HEK293 (cell line): ENCODE measurements around the gene NAPB.

Source experiments
- CTCF ChIA-PET: fragments of 350-600 bp; formaldehyde crosslinking; extraction: SDS; loops from one replicate; lab custom pipeline; 2021; ENCODE audit warnings: antibody characterized with exemption; lab: Yijun Ruan, JAX
- POLR2A ChIA-PET: fragments of 300-600 bp; formaldehyde crosslinking; extraction: SDS; loops from one replicate; lab custom pipeline; 2020; ENCODE audit warnings: antibody characterized with exemption, inconsistent platforms; lab: Yijun Ruan, JAX
- H3K27ac ChIP-seq: fragments of 200-500 bp; sonication (Bioruptor generic); 2 replicates; pipeline ENCODE4 v1.5.1; 2014; ENCODE audit warnings: low read depth, low read length, control low read depth, inconsistent platforms; ENCODE audit errors: extremely low read depth
- H3K36me3 ChIP-seq, 2 experiments: fragments of 200-500 bp in 1 of 2; sonication (Bioruptor generic) in 1 of 2; 1 replicate in 1 of 2; 2 replicates in 1 of 2; pipeline ENCODE4 v1.5.1; 2014 to 2017; ENCODE audit warnings: inconsistent platforms in 2 of 2, low read length in 2 of 2; ENCODE audit not compliant: control insufficient read depth in 2 of 2, insufficient read depth in 1 of 2
- H3K4me1 ChIP-seq: fragments of 200-500 bp; sonication (Bioruptor generic); 2 replicates; pipeline ENCODE4 v1.5.1; 2014; ENCODE audit warnings: mild to moderate bottlenecking, low read length, inconsistent platforms; ENCODE audit not compliant: control insufficient read depth, insufficient read depth
- H3K4me3 ChIP-seq: 2 replicates; pipeline ENCODE4 v1.5.1; 2011; ENCODE audit warnings: low read depth, mild to moderate bottlenecking, control low read depth, low read length, moderate library complexity
- H3K9me3 ChIP-seq: fragments of 200-500 bp; sonication (Bioruptor generic); 2 replicates; pipeline ENCODE4 v1.5.1; 2014; ENCODE audit warnings: low read depth, low read length, inconsistent platforms; ENCODE audit not compliant: control insufficient read depth, insufficient read depth
- GFI1B ChIP-seq: fragments of 450-650 bp; formaldehyde crosslinking; IDR thresholded peaks from 2 replicates; pipeline ENCODE4 v1.5.1; 2016; ENCODE audit warnings: missing biosample characterization, missing genetic modification characterization
- OSR2 ChIP-seq: fragments of 450-650 bp; formaldehyde crosslinking; IDR thresholded peaks from 2 replicates; pipeline ENCODE4 v1.5.1; 2016; ENCODE audit warnings: missing biosample characterization, missing genetic modification characterization
- ZBTB26 ChIP-seq: fragments of 450-650 bp; formaldehyde crosslinking; optimal IDR thresholded peaks from 2 replicates; pipeline ENCODE3; 2016; ENCODE audit warnings: missing biosample characterization, mild to moderate bottlenecking, missing genetic modification characterization
- ZEB2 ChIP-seq: fragments of 450-650 bp; formaldehyde crosslinking; IDR thresholded peaks from 2 replicates; pipeline ENCODE4 v1.5.1; 2016; ENCODE audit warnings: missing biosample characterization, missing genetic modification characterization
- ZFHX2 ChIP-seq: fragments of 450-650 bp; formaldehyde crosslinking; conservative IDR thresholded peaks from 2 replicates; pipeline ENCODE4 v1.5.1; 2016; ENCODE audit warnings: missing biosample characterization, missing genetic modification characterization
- ZFP3 ChIP-seq: fragments of 450-650 bp; formaldehyde crosslinking; IDR thresholded peaks from 2 replicates; pipeline ENCODE4 v1.5.1; 2016; ENCODE audit warnings: low read depth, missing biosample characterization, missing genetic modification characterization
- ZIC2 ChIP-seq: fragments of 450-650 bp; formaldehyde crosslinking; IDR thresholded peaks from 2 replicates; pipeline ENCODE4 v1.5.1; 2016; ENCODE audit warnings: missing biosample characterization, missing genetic modification characterization
- ZNF221 ChIP-seq: fragments of 450-650 bp; formaldehyde crosslinking; IDR thresholded peaks from 2 replicates; pipeline ENCODE4 v1.5.1; 2017; ENCODE audit warnings: missing biosample characterization, missing genetic modification characterization, borderline replicate concordance
- ZNF302 ChIP-seq: fragments of 450-650 bp; formaldehyde crosslinking; IDR thresholded peaks from 2 replicates; pipeline ENCODE4 v1.5.1; 2016; ENCODE audit warnings: missing biosample characterization, missing genetic modification characterization, low read depth
- ZNF404 ChIP-seq: fragments of 450-650 bp; formaldehyde crosslinking; IDR thresholded peaks from 2 replicates; pipeline ENCODE4 v1.5.1; 2017; ENCODE audit warnings: missing biosample characterization, missing genetic modification characterization
- ZNF514 ChIP-seq: fragments of 450-650 bp; formaldehyde crosslinking; IDR thresholded peaks from 2 replicates; pipeline ENCODE4 v1.5.1; 2016; ENCODE audit warnings: missing biosample characterization, missing genetic modification characterization
- ZNF571 ChIP-seq: fragments of 450-650 bp; formaldehyde crosslinking; IDR thresholded peaks from 2 replicates; pipeline ENCODE4 v1.5.0; 2017; ENCODE audit warnings: missing biosample characterization, missing genetic modification characterization
- ZNF677 ChIP-seq: fragments of 450-650 bp; IDR thresholded peaks from 2 replicates; pipeline ENCODE4 v1.5.0; 2018; ENCODE audit warnings: missing biosample characterization, mild to moderate bottlenecking, missing genetic modification characterization, moderate library complexity
- ZNF843 ChIP-seq: fragments of 450-650 bp; formaldehyde crosslinking; IDR thresholded peaks from 2 replicates; pipeline ENCODE4 v1.5.1; 2016; ENCODE audit warnings: missing biosample characterization, missing genetic modification characterization
- TF ChIP-seq, protein P1 (sequence below): fragments of 450-650 bp; formaldehyde crosslinking; IDR thresholded peaks from 2 replicates; pipeline ENCODE4 v1.5.1; 2016; ENCODE audit warnings: missing biosample characterization, missing genetic modification characterization
- TF ChIP-seq, protein P2 (sequence below): fragments of 450-650 bp; formaldehyde crosslinking; IDR thresholded peaks from 2 replicates; pipeline ENCODE4 v1.5.1; 2017; ENCODE audit warnings: missing biosample characterization, missing genetic modification characterization
- TF ChIP-seq, protein P3 (sequence below): fragments of 450-650 bp; formaldehyde crosslinking; conservative IDR thresholded peaks from 2 replicates; pipeline ENCODE4 v1.5.1; 2016; ENCODE audit warnings: low read depth, missing biosample characterization, missing genetic modification characterization
- TF ChIP-seq, protein P4 (sequence below): fragments of 450-650 bp; formaldehyde crosslinking; conservative IDR thresholded peaks from 2 replicates; pipeline ENCODE4 v1.5.1; 2016; ENCODE audit warnings: low read depth, missing biosample characterization, missing genetic modification characterization
- TF ChIP-seq, protein P5 (sequence below): fragments of 450-650 bp; formaldehyde crosslinking; IDR thresholded peaks from 2 replicates; pipeline ENCODE4 v1.5.1; 2016; ENCODE audit warnings: missing biosample characterization, missing genetic modification characterization

NAPB gene

DNA sequence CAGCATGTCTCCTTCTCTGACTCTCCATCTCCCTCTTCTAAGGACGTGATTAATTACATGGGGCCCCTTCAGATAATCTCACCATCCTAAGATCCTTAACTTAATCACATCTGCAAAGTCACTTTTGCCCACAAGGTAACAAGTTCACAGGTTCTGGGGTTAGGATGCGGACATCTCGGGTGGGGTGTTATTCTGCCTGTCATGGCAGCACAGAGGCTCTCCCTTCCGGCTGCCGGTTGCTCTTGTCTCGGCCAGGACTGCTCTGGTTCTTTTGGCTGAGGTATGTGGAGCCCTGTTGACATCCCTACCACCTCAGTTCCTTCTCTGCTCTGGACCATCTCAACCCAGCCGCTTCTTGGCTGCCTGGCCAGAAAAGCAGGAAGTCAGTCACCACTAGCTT is 35.6 kb upstream of the NAPB start:
- H3K4me1 ChIP-seq: no peaks in the 10 kb centered on the region
- H3K27ac ChIP-seq: no peak overlapping the region
- no peaks in the 10 kb centered on the region for H3K36me3 ChIP-seq
- POLR2A ChIA-PET: no interaction called here
- CTCF ChIA-PET: no interaction called here
- no peaks in the 10 kb centered on the region for H3K9me3 ChIP-seq
- TF ChIP-seq, protein P1, sequence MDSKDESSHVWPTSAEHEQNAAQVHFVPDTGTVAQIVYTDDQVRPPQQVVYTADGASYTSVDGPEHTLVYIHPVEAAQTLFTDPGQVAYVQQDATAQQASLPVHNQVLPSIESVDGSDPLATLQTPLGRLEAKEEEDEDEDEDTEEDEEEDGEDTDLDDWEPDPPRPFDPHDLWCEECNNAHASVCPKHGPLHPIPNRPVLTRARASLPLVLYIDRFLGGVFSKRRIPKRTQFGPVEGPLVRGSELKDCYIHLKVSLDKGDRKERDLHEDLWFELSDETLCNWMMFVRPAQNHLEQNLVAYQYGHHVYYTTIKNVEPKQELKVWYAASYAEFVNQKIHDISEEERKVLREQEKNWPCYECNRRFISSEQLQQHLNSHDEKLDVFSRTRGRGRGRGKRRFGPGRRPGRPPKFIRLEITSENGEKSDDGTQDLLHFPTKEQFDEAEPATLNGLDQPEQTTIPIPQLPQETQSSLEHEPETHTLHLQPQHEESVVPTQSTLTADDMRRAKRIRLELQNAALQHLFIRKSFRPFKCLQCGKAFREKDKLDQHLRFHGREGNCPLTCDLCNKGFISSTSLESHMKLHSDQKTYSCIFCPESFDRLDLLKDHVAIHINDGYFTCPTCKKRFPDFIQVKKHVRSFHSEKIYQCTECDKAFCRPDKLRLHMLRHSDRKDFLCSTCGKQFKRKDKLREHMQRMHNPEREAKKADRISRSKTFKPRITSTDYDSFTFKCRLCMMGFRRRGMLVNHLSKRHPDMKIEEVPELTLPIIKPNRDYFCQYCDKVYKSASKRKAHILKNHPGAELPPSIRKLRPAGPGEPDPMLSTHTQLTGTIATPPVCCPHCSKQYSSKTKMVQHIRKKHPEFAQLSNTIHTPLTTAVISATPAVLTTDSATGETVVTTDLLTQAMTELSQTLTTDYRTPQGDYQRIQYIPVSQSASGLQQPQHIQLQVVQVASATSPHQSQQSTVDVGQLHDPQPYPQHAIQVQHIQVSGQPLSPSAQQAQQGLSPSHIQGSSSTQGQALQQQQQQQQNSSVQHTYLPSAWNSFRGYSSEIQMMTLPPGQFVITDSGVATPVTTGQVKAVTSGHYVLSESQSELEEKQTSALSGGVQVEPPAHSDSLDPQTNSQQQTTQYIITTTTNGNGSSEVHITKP (tag by site-specific recombination): no peak
- TF ChIP-seq ZNF843 (tag by site-specific recombination) (no peak), ZNF221 (tag by site-specific recombination) (no peak), ZNF571 (tag by site-specific recombination) (no peak), ZNF404 (no peak), ZFHX2 (tag by site-specific recombination) (no peak)
- TF ChIP-seq, all 188 proteins: peak for 0
- no peak overlapping the region for H3K4me3 ChIP-seq

DNA sequence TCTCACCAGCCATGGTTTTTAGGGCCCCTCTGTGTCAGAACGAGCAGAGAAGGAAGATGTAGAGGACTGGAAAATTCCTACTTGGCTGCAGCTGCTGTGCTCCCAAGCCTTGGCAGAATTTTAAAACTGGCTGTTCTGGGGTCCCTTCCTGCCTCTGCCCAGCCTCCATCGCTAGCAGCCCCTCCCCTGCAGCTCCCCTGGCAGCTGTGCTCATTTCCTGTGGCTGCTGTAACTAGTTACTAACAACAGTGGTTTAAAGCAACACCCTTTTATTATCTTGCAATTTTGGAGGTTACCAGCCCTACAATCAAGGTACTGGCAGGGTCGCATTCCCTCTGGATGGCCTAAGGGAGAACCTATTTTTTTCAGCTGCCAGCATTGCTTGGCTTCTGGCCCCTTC is 35.1 kb upstream of the NAPB start:
- POLR2A ChIA-PET: no interaction called here
- Histone ChIP-seq H3K27ac (no peak overlapping the region), H3K9me3 (no peaks in the 10 kb centered on the region), H3K36me3 (no peaks in the 10 kb centered on the region), H3K4me3 (no peak overlapping the region), H3K4me1 (no peaks in the 10 kb centered on the region)
- CTCF ChIA-PET: no interaction called here
- TF ChIP-seq OSR2 (tag by site-specific recombination): no peak
- TF ChIP-seq ZBTB26 (tag by site-specific recombination): no peak
- TF ChIP-seq GFI1B (tag by site-specific recombination): no peak
- no peak for TF ChIP-seq ZNF514 (tag by site-specific recombination)
- no peak for TF ChIP-seq ZNF302 (tag by site-specific recombination)
- no peak for TF ChIP-seq ZEB2 (tag by site-specific recombination)
- TF ChIP-seq ZNF843 (tag by site-specific recombination): no peak
- no peak for TF ChIP-seq ZNF404
- TF ChIP-seq, protein P2, sequence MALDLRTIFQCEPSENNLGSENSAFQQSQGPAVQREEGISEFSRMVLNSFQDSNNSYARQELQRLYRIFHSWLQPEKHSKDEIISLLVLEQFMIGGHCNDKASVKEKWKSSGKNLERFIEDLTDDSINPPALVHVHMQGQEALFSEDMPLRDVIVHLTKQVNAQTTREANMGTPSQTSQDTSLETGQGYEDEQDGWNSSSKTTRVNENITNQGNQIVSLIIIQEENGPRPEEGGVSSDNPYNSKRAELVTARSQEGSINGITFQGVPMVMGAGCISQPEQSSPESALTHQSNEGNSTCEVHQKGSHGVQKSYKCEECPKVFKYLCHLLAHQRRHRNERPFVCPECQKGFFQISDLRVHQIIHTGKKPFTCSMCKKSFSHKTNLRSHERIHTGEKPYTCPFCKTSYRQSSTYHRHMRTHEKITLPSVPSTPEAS: no peak
- no peak for TF ChIP-seq ZIC2 (tag by site-specific recombination)
- TF ChIP-seq, protein P3, sequence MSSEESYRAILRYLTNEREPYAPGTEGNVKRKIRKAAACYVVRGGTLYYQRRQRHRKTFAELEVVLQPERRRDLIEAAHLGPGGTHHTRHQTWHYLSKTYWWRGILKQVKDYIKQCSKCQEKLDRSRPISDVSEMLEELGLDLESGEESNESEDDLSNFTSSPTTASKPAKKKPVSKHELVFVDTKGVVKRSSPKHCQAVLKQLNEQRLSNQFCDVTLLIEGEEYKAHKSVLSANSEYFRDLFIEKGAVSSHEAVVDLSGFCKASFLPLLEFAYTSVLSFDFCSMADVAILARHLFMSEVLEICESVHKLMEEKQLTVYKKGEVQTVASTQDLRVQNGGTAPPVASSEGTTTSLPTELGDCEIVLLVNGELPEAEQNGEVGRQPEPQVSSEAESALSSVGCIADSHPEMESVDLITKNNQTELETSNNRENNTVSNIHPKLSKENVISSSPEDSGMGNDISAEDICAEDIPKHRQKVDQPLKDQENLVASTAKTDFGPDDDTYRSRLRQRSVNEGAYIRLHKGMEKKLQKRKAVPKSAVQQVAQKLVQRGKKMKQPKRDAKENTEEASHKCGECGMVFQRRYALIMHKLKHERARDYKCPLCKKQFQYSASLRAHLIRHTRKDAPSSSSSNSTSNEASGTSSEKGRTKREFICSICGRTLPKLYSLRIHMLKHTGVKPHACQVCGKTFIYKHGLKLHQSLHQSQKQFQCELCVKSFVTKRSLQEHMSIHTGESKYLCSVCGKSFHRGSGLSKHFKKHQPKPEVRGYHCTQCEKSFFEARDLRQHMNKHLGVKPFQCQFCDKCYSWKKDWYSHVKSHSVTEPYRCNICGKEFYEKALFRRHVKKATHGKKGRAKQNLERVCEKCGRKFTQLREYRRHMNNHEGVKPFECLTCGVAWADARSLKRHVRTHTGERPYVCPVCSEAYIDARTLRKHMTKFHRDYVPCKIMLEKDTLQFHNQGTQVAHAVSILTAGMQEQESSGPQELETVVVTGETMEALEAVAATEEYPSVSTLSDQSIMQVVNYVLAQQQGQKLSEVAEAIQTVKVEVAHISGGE: no peak
- TF ChIP-seq, protein P4, sequence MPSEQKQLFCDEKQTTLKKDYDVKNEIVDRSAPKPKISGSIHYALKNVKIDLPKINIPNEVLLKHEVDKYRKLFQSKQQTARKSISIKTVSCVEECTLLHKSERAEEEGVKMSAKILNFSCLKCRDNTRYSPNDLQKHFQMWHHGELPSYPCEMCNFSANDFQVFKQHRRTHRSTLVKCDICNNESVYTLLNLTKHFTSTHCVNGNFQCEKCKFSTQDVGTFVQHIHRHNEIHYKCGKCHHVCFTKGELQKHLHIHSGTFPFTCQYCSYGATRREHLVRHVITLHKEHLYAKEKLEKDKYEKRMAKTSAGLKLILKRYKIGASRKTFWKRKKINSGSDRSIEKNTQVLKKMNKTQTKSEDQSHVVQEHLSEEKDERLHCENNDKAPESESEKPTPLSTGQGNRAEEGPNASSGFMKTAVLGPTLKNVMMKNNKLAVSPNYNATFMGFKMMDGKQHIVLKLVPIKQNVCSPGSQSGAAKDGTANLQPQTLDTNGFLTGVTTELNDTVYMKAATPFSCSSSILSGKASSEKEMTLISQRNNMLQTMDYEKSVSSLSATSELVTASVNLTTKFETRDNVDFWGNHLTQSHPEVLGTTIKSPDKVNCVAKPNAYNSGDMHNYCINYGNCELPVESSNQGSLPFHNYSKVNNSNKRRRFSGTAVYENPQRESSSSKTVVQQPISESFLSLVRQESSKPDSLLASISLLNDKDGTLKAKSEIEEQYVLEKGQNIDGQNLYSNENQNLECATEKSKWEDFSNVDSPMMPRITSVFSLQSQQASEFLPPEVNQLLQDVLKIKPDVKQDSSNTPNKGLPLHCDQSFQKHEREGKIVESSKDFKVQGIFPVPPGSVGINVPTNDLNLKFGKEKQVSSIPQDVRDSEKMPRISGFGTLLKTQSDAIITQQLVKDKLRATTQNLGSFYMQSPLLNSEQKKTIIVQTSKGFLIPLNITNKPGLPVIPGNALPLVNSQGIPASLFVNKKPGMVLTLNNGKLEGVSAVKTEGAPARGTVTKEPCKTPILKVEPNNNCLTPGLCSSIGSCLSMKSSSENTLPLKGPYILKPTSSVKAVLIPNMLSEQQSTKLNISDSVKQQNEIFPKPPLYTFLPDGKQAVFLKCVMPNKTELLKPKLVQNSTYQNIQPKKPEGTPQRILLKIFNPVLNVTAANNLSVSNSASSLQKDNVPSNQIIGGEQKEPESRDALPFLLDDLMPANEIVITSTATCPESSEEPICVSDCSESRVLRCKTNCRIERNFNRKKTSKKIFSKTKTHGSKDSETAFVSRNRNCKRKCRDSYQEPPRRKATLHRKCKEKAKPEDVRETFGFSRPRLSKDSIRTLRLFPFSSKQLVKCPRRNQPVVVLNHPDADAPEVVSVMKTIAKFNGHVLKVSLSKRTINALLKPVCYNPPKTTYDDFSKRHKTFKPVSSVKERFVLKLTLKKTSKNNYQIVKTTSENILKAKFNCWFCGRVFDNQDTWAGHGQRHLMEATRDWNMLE (tag by site-specific recombination): no peak
- no peak for TF ChIP-seq ZFP3
- TF ChIP-seq, protein P5, sequence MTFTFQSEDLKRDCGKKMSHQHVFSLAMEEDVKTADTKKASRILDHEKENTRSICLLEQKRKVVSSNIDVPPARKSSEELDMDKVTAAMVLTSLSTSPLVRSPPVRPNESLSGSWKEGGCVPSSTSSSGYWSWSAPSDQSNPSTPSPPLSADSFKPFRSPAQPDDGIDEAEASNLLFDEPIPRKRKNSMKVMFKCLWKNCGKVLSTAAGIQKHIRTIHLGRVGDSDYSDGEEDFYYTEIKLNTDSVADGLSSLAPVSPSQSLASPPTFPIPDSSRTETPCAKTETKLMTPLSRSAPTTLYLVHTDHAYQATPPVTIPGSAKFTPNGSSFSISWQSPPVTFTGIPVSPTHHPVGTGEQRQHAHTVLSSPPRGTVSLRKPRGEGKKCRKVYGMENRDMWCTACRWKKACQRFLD (tag by site-specific recombination): no peak
- no peak for TF ChIP-seq ZNF677
